HG03354 (cell line): ENCODE data around the gene HOOK1.
"Not testable (repeated sequence)": the region's sequence is repeated elsewhere in the genome, so short reads cannot be mapped to it uniquely, and the experiment has no call there.

Source experiments
- ATAC-seq: cut with Tn5 transposase; IDR thresholded peaks from one replicate; pipeline ENCODE4 v1.9.1; 2021; ENCODE audit warnings: mild to moderate bottlenecking; ENCODE audit not compliant: unreplicated experiment, poor library complexity, severe bottlenecking

Gene HOOK1

DNA sequence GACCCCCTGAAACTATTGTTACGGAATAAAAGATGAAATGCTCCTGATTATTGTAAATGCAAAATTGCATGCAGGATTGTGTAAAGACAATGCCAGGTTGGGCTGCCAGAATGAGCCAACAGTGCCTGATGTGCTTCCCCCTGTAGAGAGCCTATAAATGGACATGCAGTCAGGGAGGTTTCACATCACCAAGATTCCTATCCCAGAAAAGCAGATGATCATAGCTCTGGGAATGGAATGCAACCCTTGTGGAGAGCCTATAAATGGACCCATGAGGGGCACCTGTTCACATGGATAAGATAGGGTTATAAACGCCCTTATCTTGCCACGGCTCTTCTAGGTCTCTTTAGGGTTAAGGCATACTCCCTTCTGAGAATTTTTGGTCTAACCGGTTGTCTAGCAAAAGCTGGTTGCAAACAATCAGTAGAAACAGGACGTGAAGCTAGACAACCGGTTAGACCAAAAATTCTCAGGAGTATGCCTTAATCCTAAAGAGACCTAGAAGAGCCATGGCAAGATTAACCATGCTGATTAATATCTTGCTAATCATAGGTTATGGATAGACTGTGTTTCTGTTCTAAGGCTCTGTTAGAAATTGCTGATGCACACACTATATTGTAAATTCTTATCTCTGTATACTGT is 106.6 kb downstream of the HOOK1 start:
- not testable (repeated sequence) for ATAC-seq

DNA sequence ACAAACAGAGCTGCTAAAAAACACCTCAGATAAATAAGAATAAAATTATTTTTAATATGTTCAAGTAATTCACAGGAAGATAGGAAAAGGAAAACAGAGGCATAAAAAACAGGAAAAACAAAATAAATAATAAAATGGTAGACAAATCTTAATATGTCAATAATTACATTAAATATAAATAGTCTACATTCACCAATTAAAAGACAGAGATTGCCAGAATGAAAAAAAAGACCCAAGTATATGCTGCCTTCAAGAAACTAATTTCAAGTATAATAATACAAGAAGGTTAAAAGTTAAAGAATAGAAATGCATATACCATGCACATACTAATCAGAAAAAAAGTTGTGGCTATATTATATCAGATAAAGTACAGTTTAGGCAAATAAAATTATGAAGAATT is 109.9 kb downstream of the HOOK1 start:
- ATAC-seq = no peak
